ENCODE measurements around the gene ATF6B. TPM values are rescaled to one million over a fixed set of nuclear protein-coding genes. Genes with fewer than 3 reads are reported as not detected.

The ATF6B gene
- total RNA-seq, 3 donors from 2014 or later = 37.0 to 44.8 (median 43.6) TPM

GRCh38 chr6:32081168-32081990, 46.7 kb downstream of the ATF6B start:
- peak in 1 of 3 donors; percentile 39 for TF ChIP-seq POLR2AphosphoS5 (IDR thresholded peaks at IDR 0.05)
- TF ChIP-seq CTCF (IDR thresholded peaks at IDR 0.05) = no peak
- no peak for TF ChIP-seq POLR2A (IDR thresholded peaks at IDR 0.05)
- no peaks in the 10 kb centered on the region for H3K36me3 ChIP-seq
- no peaks in the 10 kb centered on the region for H3K4me1 ChIP-seq
- H3K4me3 ChIP-seq = no peak overlapping the region
- intact Hi-C loops (cut with DNase I; ENCODE audit: low total_unique reads) = no loop called here
- H3K27ac ChIP-seq = peak overlapping the region; percentile 68 to 94
- no peaks in the 10 kb centered on the region for H3K9me3 ChIP-seq
- DNase-seq (ENCODE audit: low spot score in 2 of 2) = peak in 1 of 2 donors; percentile 52
- H3K27me3 ChIP-seq = no peaks in the 10 kb centered on the region

- H3K27me3 ChIP-seq = no peaks in the 10 kb centered on the region
- no peaks in the 10 kb centered on the region for H3K9me3 ChIP-seq
- TF ChIP-seq CTCF (IDR thresholded peaks at IDR 0.05) = no peak
- TF ChIP-seq POLR2A (IDR thresholded peaks at IDR 0.05) = no peak
- no peak for TF ChIP-seq POLR2AphosphoS5 (IDR thresholded peaks at IDR 0.05)
- H3K4me3 ChIP-seq = no peak overlapping the region
- H3K36me3 ChIP-seq = no peaks in the 10 kb centered on the region
- intact Hi-C loops (cut with DNase I; ENCODE audit: low total_unique reads) = no loop called here
- DNase-seq (ENCODE audit: low spot score in 2 of 2) = no peak
- peak overlapping the region; percentile 48 to 80 for H3K27ac ChIP-seq
- H3K4me1 ChIP-seq = no peaks in the 10 kb centered on the region
Measured at GRCh38 chr6:32079566-32080290, 48.3 kb downstream of the ATF6B start.

- Histone ChIP-seq H3K27me3 (no peaks in the 10 kb centered on the region), H3K36me3 (no peaks in the 10 kb centered on the region), H3K4me1 (no peaks in the 10 kb centered on the region), H3K4me3 (no peak overlapping the region), H3K9me3 (no peaks in the 10 kb centered on the region), H3K27ac (peak overlapping the region in 1 of 2 donors; percentile 14)
- TF ChIP-seq POLR2A (IDR thresholded peaks at IDR 0.05) (no peak), POLR2AphosphoS5 (IDR thresholded peaks at IDR 0.05) (peak in 2 of 3 donors; percentile 46 to 51)
- intact Hi-C loops (cut with DNase I; ENCODE audit: low total_unique reads) = no loop called here
- peak in 1 of 2 donors; percentile 35 for DNase-seq (ENCODE audit: low spot score in 2 of 2)
Measured at GRCh38 chr6:32076321-32076809, 51.7 kb downstream of the ATF6B start.

- TF ChIP-seq POLR2A (IDR thresholded peaks at IDR 0.05) (no peak), POLR2AphosphoS5 (IDR thresholded peaks at IDR 0.05) (no peak)
- intact Hi-C loops (cut with DNase I; ENCODE audit: low total_unique reads) = no loop called here
- H3K4me3 ChIP-seq = no peak overlapping the region
- no peaks in the 10 kb centered on the region for H3K9me3 ChIP-seq
- no peaks in the 10 kb centered on the region for H3K4me1 ChIP-seq
- no peaks in the 10 kb centered on the region for H3K27me3 ChIP-seq
- no peaks in the 10 kb centered on the region for H3K36me3 ChIP-seq
- no peak for DNase-seq (ENCODE audit: low spot score in 2 of 2)
- peak overlapping the region in 1 of 2 donors; percentile 14 for H3K27ac ChIP-seq
Measured at GRCh38 chr6:32075781-32076180, 52.3 kb downstream of the ATF6B start.

GRCh38 chr6:32074996-32075532, 53.0 kb downstream of the ATF6B start:
- TF ChIP-seq CTCF (IDR thresholded peaks at IDR 0.05) = no peak
- TF ChIP-seq POLR2A (IDR thresholded peaks at IDR 0.05) = no peak
- Histone ChIP-seq H3K4me3 (no peak overlapping the region), H3K27ac (no peak overlapping the region), H3K4me1 (no peaks in the 10 kb centered on the region), H3K27me3 (no peaks in the 10 kb centered on the region), H3K36me3 (no peaks in the 10 kb centered on the region), H3K9me3 (no peaks in the 10 kb centered on the region)
- DNase-seq (ENCODE audit: low spot score in 2 of 2) = no peak
- intact Hi-C loops (cut with DNase I; ENCODE audit: low total_unique reads) = no loop called here

Data from breast epithelium (tissue), 4 donors.